Measurements from ENCODE around the gene LIPJ.

- TF ChIP-seq CTCF (IDR thresholded peaks at IDR 0.05) (no peak), ZFX (IDR thresholded peaks at IDR 0.05; ENCODE audit: borderline replicate concordance) (no peak)
Observed at GRCh38 chr10:88652616-88653015, 66.1 kb downstream of the LIPJ start.

All from 22Rv1 (cell line).